ENCODE results near the gene GLRA3.

GLRA3 gene

GRCh38 chr4:174865418-174865985 lies 36.5 kb upstream of the GLRA3 start:
- no peak for DNase-seq (ENCODE audit: extremely low read depth, low read depth)
- no peak for TF ChIP-seq CTCF (IDR thresholded peaks at IDR 0.05; ENCODE audit: low read depth, low read length)

- DNase-seq (ENCODE audit: extremely low read depth, low read depth), result no peak
- no peak for TF ChIP-seq CTCF (IDR thresholded peaks at IDR 0.05; ENCODE audit: low read depth, low read length)
Observed at GRCh38 chr4:174864031-174864430, 35.0 kb upstream of the GLRA3 start.

DNA sequence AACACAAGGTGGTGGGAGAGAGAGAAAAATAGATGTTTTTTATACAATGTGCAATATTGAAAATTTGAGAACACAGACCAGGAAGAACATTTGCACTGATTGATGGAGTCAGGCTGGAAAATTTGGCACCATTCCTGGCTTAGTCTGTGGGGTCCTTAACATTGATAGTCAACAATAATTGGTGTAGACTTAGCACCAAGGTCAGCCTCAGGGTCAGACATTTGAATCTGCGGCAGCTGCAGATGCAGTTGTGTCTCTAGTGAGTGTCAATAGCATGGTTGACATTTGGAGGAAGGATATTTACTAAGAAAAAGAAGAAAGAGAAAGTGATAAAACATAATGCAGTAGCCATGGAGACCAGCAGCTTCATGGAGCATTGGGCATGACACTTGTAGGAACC lies 31.5 kb upstream of the GLRA3 start:
- no peak for DNase-seq (ENCODE audit: extremely low read depth, low read depth)
- no peak for TF ChIP-seq CTCF (IDR thresholded peaks at IDR 0.05; ENCODE audit: low read depth, low read length)

DNA sequence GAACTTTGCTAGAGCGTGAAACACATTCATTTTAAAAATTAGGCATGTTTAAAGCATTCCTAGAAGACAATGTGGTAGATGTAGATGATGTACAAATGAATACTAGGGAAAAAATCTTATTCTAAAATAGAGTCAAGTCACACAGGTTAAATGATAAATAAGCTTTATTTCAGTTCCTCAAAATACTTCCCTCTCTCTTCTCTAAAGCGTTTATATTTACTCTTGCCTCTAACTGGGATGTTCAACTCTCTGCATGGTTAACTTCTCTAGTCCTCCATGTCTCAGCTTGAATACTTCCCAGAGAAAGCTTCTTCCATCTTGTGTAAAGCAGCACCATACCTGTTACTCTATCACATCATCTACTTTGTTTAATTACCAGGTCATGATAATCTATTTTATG lies 30.9 kb upstream of the GLRA3 start:
- no peak for TF ChIP-seq CTCF (IDR thresholded peaks at IDR 0.05; ENCODE audit: low read depth, low read length)
- DNase-seq (ENCODE audit: extremely low read depth, low read depth), result no peak

DNA sequence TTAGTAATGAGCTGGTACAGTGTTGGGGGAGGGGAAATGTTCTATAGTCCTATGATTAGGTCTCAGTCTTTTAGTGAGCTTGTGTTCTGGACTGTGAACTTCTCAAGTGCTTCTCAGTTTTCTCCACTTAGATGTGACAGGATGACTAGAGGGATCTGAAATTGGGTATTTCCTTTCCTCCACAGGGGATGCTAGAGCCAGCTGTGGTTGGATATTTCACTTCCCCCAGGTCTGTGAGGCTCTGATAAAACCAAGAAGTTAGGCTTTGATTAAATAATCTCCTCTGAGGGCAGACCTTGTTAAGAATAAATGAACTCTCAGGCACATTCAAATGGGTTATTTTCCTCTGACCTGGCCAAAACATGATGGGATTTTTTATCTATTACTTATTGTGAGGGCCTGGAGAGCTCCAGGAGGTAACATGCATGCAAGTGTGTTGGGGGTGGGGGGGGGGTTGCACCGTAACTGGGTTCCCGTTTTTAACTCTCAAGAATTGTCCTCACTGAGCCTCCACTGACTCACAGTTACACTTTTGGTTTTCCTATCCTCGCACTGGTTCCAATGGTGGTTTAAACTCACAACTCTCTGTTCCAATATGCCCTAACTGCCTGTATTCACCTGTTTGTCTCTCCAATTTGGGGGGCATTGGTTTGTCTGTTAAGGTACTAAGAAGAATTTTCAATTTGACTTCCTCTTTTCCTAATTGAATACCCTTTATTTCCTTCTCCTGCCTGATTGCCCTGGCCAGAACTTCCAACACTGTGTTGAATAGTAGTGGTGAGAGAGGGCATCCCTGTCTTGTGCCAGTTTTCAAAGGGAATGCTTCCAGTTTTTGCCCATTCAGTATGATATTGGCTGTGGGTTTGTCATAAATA lies 28.1 kb upstream of the GLRA3 start:
- no peak for TF ChIP-seq CTCF (IDR thresholded peaks at IDR 0.05; ENCODE audit: low read depth, low read length)
- DNase-seq (ENCODE audit: extremely low read depth, low read depth), result no peak

GRCh38 chr4:174855050-174855449 lies 26.0 kb upstream of the GLRA3 start:
- no peak for TF ChIP-seq CTCF (IDR thresholded peaks at IDR 0.05; ENCODE audit: low read depth, low read length)
- no peak for DNase-seq (ENCODE audit: extremely low read depth, low read depth)

DNA sequence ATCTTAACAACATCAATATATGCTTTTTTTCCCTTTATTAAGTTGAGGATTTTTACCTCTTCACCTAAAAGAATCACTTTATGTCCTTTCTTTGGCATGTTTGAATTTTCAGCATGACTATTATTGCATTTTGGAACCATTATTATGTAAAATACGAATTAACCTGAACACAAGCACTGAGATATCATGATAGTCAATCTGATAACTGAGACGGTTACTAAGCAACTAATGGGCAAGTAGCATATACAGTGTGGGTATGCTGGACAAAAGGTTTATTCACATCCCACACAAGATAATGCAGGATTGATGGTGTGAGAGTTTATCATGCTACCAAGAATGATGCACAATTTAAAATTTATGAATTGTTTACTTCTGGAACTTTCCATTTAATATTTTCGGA lies 24.6 kb upstream of the GLRA3 start:
- no peak for DNase-seq (ENCODE audit: extremely low read depth, low read depth)
- no peak for TF ChIP-seq CTCF (IDR thresholded peaks at IDR 0.05; ENCODE audit: low read depth, low read length)
